ENCODE data around the gene GNA12. TPM values are rescaled to one million over a fixed set of nuclear protein-coding genes. Genes with fewer than 3 reads are reported as not detected.

GNA12 gene
- total RNA-seq, 4 donors from 2014 or later = 7.6 to 8.4 (median 8.1) TPM

DNA sequence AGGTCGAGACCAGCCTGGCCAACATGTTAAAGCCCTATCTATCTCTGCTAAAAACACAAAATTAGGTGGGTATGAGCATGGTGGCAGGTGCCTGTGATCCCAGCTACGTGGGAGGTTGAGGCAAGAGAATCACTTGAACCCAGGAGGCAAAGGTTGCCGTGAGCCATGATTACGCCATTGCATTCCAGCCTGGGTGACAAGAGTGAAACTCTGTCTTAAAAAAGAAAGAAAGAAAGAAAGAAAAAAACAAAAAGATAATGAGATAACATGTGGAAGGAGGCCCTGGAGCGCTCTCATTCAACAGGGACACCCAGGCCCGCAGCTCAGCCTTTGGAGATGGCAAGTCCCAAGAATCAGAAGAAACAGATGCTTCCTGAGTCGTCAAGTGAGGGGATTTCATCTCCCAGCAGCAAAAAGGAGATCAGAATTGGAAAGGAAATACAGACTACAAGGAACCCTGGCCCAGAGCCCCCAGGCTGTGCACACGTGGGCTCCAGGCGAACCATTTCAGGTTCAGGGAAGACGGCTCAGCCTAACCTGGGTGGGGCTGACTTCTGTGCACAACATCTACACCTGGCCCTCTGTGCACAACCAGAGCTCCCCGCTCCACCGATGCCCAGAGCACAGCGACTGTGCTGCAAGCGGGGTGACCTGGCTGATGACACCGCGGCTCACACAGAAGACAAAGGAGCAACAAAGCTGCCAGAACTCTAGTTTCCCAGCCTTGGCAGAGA, 33.3 kb downstream of the GNA12 start:
- H3K27ac ChIP-seq = peak overlapping the region; percentile 59 to 65 (median 61)
- intact Hi-C loops (cut with DNase I; ENCODE audit: low total_unique reads) (no loop called here), in situ Hi-C loops (cut with MboI; ENCODE audit: low sequenced_read_pairs in 4 of 4) (no loop called here)
- ATAC-seq (peak; percentile 26 to 31), DNase-seq (no peak)
- H3K4me1 ChIP-seq = peaks cover 14 to 16% of the 10 kb centered on the region in 2 donors
- no peaks in the 10 kb centered on the region for H3K36me3 ChIP-seq
- H3K4me3 ChIP-seq = peak overlapping the region in 1 of 4 donors; percentile 25
- TF ChIP-seq POLR2A (IDR thresholded peaks at IDR 0.05) = no peak
- TF ChIP-seq, protein P1, sequence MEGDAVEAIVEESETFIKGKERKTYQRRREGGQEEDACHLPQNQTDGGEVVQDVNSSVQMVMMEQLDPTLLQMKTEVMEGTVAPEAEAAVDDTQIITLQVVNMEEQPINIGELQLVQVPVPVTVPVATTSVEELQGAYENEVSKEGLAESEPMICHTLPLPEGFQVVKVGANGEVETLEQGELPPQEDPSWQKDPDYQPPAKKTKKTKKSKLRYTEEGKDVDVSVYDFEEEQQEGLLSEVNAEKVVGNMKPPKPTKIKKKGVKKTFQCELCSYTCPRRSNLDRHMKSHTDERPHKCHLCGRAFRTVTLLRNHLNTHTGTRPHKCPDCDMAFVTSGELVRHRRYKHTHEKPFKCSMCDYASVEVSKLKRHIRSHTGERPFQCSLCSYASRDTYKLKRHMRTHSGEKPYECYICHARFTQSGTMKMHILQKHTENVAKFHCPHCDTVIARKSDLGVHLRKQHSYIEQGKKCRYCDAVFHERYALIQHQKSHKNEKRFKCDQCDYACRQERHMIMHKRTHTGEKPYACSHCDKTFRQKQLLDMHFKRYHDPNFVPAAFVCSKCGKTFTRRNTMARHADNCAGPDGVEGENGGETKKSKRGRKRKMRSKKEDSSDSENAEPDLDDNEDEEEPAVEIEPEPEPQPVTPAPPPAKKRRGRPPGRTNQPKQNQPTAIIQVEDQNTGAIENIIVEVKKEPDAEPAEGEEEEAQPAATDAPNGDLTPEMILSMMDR (IDR thresholded peaks at IDR 0.05 in 4 of 5, conservative IDR thresholded peaks at IDR 0.05 in 1 of 5) = no peak
- no peaks in the 10 kb centered on the region for H3K27me3 ChIP-seq
- no peaks in the 10 kb centered on the region for H3K9me3 ChIP-seq

DNA sequence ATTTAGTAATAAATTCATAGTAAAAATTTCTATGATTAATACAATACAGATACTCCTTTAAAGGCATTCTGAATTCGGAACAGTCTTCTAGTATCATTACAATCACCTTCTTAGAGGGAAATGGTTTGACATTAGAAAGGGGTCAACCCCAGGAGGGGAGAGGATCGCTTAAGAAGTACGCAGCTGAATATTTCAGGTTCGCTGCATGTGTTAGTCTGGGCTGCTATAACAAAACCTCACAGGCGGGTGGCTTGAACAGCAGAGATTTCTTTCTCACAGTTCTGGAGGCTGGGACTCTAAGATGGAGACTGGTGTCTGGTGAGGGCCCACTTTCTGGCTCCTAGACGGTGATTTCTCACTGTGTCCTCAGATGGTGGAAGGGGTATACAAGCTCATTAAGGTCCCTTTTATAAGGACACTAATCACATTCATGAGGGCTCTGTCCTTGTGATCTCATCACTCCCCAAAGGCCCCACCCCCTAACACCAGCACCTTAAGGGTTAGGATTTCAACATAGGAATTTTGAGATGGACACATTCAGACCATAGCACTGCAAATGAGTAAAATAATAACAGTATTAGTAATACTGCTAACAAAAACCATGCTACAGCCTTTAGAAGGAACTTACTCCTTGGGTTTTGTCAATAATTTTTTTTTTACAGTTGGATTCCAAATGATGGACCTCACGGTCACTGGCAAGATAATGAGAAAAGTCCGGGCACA, 34.0 kb downstream of the GNA12 start:
- ATAC-seq = no peak
- Histone ChIP-seq H3K36me3 (no peaks in the 10 kb centered on the region), H3K4me1 (peaks cover 14 to 16% of the 10 kb centered on the region in 2 donors), H3K27ac (peak overlapping the region in 2 of 4 donors; percentile 21 to 59), H3K4me3 (no peak overlapping the region), H3K27me3 (no peaks in the 10 kb centered on the region), H3K9me3 (no peaks in the 10 kb centered on the region)
- in situ Hi-C loops (cut with MboI; ENCODE audit: low sequenced_read_pairs in 4 of 4) (no loop called here), intact Hi-C loops (cut with DNase I; ENCODE audit: low total_unique reads) (no loop called here)
- DNase-seq = no peak
- TF ChIP-seq, protein P1 (IDR thresholded peaks at IDR 0.05 in 4 of 5, conservative IDR thresholded peaks at IDR 0.05 in 1 of 5) = no peak
- TF ChIP-seq POLR2A (IDR thresholded peaks at IDR 0.05) = no peak

DNA sequence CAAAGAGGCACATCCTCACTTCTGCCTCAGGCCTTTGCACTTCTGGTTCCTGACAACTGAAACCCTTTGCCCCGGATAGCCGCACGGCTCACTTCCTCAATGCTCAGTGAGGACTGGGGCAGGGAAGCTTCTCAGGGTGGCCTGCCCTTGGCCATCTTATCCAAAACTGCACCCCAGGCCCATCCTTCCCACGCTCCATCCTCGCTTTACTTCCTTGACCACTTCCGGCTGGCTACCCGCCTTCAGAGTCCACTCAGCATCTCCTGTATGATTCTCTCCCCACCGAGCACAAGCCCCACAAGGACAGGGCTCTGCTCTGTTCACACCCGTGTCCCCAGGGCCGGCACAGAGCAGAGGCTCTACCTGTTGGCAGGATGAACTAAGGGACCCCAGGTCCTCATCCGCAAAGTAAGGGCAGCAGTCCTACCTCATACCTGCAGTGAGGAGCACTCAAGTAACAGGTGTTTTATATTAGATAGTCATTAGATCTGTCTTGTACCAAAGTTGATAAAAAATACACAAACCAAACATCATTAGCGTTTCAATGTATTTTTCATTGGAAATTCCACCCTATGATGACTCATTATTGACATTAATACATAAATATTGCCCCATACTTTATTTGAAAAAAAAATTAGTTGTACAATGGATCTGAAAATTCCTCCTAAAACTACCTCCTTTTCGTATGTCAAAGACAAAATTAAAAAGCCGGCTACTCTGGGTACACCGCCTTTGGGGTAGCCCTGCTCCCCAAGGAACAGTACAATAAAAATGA, 35.0 kb downstream of the GNA12 start:
- H3K4me3 ChIP-seq = no peak overlapping the region
- DNase-seq (no peak), ATAC-seq (no peak)
- no peak overlapping the region for H3K27ac ChIP-seq
- peaks cover 14 to 16% of the 10 kb centered on the region in 2 donors for H3K4me1 ChIP-seq
- TF ChIP-seq, protein P1 (IDR thresholded peaks at IDR 0.05 in 4 of 5, conservative IDR thresholded peaks at IDR 0.05 in 1 of 5) = no peak
- no peak for TF ChIP-seq POLR2A (IDR thresholded peaks at IDR 0.05)
- intact Hi-C loops (cut with DNase I; ENCODE audit: low total_unique reads) = no loop called here
- H3K9me3 ChIP-seq = no peaks in the 10 kb centered on the region
- H3K27me3 ChIP-seq = no peaks in the 10 kb centered on the region
- in situ Hi-C loops (cut with MboI; ENCODE audit: low sequenced_read_pairs in 4 of 4) = no loop called here
- no peaks in the 10 kb centered on the region for H3K36me3 ChIP-seq

DNA sequence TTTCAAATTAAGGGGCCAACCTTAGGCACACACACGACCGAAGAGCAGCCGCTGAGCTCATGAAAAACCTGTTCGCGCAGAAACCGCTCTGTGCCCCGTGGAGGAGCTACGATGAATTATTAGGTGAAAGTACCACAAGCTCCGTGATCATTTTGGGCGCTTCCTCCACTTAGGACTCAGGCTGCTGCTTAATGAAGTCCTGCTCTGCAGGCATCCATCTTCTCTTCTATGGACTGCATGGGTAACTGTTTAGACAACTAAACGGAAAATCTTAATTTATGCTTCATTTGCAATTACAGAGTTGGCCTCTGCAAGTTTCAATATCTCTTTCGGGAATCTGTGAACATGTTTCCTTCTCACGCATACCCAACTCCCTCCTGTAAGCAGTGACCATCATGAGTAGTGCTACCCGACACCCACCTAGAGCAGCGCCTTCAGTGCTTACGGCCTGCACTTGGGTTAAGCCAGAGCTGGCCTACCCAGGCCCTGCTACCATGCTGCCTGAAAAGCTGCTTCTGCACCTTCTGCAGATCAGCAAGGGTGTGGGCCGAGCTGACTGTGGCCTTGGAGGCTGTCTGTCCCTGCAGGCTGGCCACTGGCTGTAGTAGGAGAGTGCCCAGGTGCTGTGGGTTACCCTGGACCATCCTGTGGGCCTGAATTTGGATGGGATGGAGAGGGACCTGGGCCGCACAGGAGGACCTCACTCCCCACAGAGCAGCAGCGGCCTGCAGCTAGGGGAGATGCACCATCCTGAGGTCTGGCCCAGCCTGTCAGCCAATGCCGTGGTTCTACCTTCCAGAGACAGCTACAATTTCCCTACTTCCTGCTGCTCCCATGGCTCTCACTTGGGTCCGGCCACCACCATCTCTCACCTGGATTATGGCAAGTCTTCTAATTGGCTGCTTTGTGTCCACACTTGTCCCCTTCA, 36.0 kb downstream of the GNA12 start:
- Histone ChIP-seq H3K27me3 (no peaks in the 10 kb centered on the region), H3K36me3 (no peaks in the 10 kb centered on the region), H3K4me1 (peaks cover 14 to 18% of the 10 kb centered on the region in 2 donors), H3K4me3 (no peak overlapping the region), H3K27ac (no peak overlapping the region), H3K9me3 (no peaks in the 10 kb centered on the region)
- in situ Hi-C loops (cut with MboI; ENCODE audit: low sequenced_read_pairs in 4 of 4) (no loop called here), intact Hi-C loops (cut with DNase I; ENCODE audit: low total_unique reads) (no loop called here)
- ATAC-seq (no peak), DNase-seq (no peak)
- no peak for TF ChIP-seq POLR2A (IDR thresholded peaks at IDR 0.05)
- TF ChIP-seq, protein P1 (IDR thresholded peaks at IDR 0.05 in 4 of 5, conservative IDR thresholded peaks at IDR 0.05 in 1 of 5) = no peak
